SU-DHL-6 (cell line): ENCODE results near the gene PDZD2.

Source experiments
- EZH2phosphoT487 ChIP-seq: fragments of 200-600 bp; sonication (generic), shearing (Covaris generic); conservative IDR thresholded peaks from 2 replicates; pipeline ENCODE4 v1.6.1; 2018; ENCODE audit warnings: mild to moderate bottlenecking, antibody characterized with exemption, low read length, moderate library complexity, mixed read lengths
- TF ChIP-seq, protein P1 (sequence below): fragments of 200-600 bp; sonication (generic); IDR thresholded peaks from one replicate; pipeline ENCODE4 v1.5.1; 2017; ENCODE audit warnings: antibody characterized with exemption, mild to moderate bottlenecking, low read length, moderate library complexity; ENCODE audit not compliant: insufficient read depth, poor library complexity, severe bottlenecking

DNA sequence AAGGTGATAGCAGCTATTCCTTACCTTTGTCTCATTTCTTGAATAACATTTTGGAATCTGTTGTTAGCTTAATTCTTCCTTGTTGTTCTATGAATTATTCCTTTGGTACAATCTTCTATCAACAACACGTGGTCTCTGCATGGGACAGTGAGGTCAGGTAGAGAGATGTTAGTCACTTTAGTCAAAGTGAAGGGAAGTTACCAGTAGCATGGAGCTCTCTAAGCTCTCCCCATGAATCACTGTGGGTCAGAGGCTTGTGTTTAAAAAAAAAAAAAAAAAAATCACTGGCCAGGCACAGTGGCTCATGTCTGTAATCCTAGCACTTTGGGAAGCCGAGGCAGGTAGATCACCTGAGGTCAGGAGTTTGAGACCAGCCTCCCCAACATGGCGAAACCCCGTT lies 419.2 kb downstream of the PDZD2 start:
- TF ChIP-seq, protein P1, sequence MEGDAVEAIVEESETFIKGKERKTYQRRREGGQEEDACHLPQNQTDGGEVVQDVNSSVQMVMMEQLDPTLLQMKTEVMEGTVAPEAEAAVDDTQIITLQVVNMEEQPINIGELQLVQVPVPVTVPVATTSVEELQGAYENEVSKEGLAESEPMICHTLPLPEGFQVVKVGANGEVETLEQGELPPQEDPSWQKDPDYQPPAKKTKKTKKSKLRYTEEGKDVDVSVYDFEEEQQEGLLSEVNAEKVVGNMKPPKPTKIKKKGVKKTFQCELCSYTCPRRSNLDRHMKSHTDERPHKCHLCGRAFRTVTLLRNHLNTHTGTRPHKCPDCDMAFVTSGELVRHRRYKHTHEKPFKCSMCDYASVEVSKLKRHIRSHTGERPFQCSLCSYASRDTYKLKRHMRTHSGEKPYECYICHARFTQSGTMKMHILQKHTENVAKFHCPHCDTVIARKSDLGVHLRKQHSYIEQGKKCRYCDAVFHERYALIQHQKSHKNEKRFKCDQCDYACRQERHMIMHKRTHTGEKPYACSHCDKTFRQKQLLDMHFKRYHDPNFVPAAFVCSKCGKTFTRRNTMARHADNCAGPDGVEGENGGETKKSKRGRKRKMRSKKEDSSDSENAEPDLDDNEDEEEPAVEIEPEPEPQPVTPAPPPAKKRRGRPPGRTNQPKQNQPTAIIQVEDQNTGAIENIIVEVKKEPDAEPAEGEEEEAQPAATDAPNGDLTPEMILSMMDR: no peak
- no peak for TF ChIP-seq EZH2phosphoT487
